Esophagus squamous epithelium (tissue), 4 donors: ENCODE measurements around the gene MFF.

Experiments
- CTCF ChIP-seq, 6 experiments: fragments of 450-650 bp in 4 of 6; fragments of 200-600 bp in 2 of 6; sonication (generic) in 2 of 6; IDR thresholded peaks; one replicate each; pipeline ENCODE4 v1.5.1; 2016 to 2019; ENCODE audit warnings: antibody characterized with exemption in 6 of 6, mild to moderate bottlenecking in 4 of 6, moderate library complexity in 4 of 6
- POLR2A ChIP-seq, 4 donors: fragments of 450-650 bp; IDR thresholded peaks; one replicate each; pipeline ENCODE4 v1.6.1; 2017; ENCODE audit warnings: antibody characterized with exemption in 4 of 4, mild to moderate bottlenecking in 4 of 4, moderate library complexity in 3 of 4

GRCh38 chr2:227320305-227321094 lies 4.6 kb upstream of the MFF start:
- TF ChIP-seq CTCF (IDR thresholded peaks at IDR 0.05) (no peak), POLR2A (IDR thresholded peaks at IDR 0.05) (no peak)
